H9 (cell line): ENCODE measurements around the gene OR10AG1. TPM values are rescaled to one million over a fixed set of nuclear protein-coding genes. Genes with fewer than 3 reads are reported as not detected.

Source experiments
- DNase-seq: peaks from one replicate; pipeline ENCODE4 v3.0.0-alpha.2; 2017
- H2AFZ ChIP-seq: one replicate; pipeline ENCODE4 v1.6.1; 2013; ENCODE audit warnings: mild to moderate bottlenecking, low read length, control low read depth, moderate library complexity
- H2AK5ac ChIP-seq: 2 replicates; pipeline ENCODE4 v1.6.1; 2013; ENCODE audit warnings: low read length, control low read depth, mixed read lengths; ENCODE audit not compliant: insufficient read length
- H2BK120ac ChIP-seq: one replicate; pipeline ENCODE4 v1.6.1; 2013; ENCODE audit warnings: low read depth, mild to moderate bottlenecking, low read length, control low read depth, inconsistent platforms; ENCODE audit not compliant: poor library complexity, severe bottlenecking
- H2BK12ac ChIP-seq: 2 replicates; pipeline ENCODE4 v1.6.1; 2013; ENCODE audit warnings: low read length, control low read depth, mixed read lengths, low read depth; ENCODE audit not compliant: insufficient read length
- H2BK15ac ChIP-seq: 2 replicates; pipeline ENCODE4 v1.6.1; 2013; ENCODE audit warnings: low read depth, low read length, control low read depth
- H2BK20ac ChIP-seq: one replicate; pipeline ENCODE4 v1.6.1; 2013; ENCODE audit warnings: low read depth, mild to moderate bottlenecking, low read length, control low read depth, inconsistent platforms; ENCODE audit not compliant: poor library complexity, severe bottlenecking
- H2BK5ac ChIP-seq: 2 replicates; pipeline ENCODE4 v1.6.1; 2013; ENCODE audit warnings: low read length, control low read depth, mixed read lengths; ENCODE audit not compliant: insufficient read length
- H3K14ac ChIP-seq: 2 replicates; pipeline ENCODE4 v1.6.1; 2013; ENCODE audit warnings: low read length, control low read depth; ENCODE audit not compliant: insufficient read depth
- H3K18ac ChIP-seq: 2 replicates; pipeline ENCODE4 v1.6.1; 2013; ENCODE audit warnings: low read depth, mild to moderate bottlenecking, mixed read lengths, low read length, control low read depth; ENCODE audit not compliant: insufficient read length
- H3K23ac ChIP-seq: 2 replicates; pipeline ENCODE4 v1.6.1; 2013; ENCODE audit warnings: low read length, control low read depth, mixed read lengths, low read depth; ENCODE audit not compliant: insufficient read length
- H3K23me2 ChIP-seq: 2 replicates; pipeline ENCODE4 v1.6.1; 2013; ENCODE audit warnings: low read depth, mild to moderate bottlenecking, mixed read lengths, low read length, control low read depth; ENCODE audit not compliant: insufficient read length, poor library complexity, severe bottlenecking
- H3K27ac ChIP-seq: 2 replicates; pipeline ENCODE4 v1.5.1; 2013; ENCODE audit warnings: low read length, control low read depth, mixed read lengths, low read depth; ENCODE audit not compliant: insufficient read length
- H3K27me3 ChIP-seq: 2 replicates; pipeline ENCODE4 v1.6.1; 2013; ENCODE audit warnings: low read length, control low read depth, inconsistent platforms; ENCODE audit not compliant: insufficient read depth
- H3K4ac ChIP-seq: 2 replicates; pipeline ENCODE4 v1.6.1; 2013; ENCODE audit warnings: low read depth, mild to moderate bottlenecking, control low read depth, inconsistent platforms, low read length, moderate library complexity
- H3K4me1 ChIP-seq: 2 replicates; pipeline ENCODE4 v1.6.1; 2013; ENCODE audit warnings: low read length, control low read depth, inconsistent platforms; ENCODE audit not compliant: insufficient read depth
- H3K4me2 ChIP-seq: 2 replicates; pipeline ENCODE4 v1.6.1; 2013; ENCODE audit warnings: low read length, control low read depth, mixed read lengths; ENCODE audit not compliant: insufficient read length, insufficient read depth
- H3K56ac ChIP-seq: 2 replicates; pipeline ENCODE4 v1.6.1; 2013; ENCODE audit warnings: low read depth, mild to moderate bottlenecking, mixed read lengths, low read length, control low read depth; ENCODE audit not compliant: insufficient read length
- H3K79me1 ChIP-seq: 2 replicates; pipeline ENCODE4 v1.6.1; 2013; ENCODE audit warnings: low read depth, mild to moderate bottlenecking, moderate library complexity, low read length, control low read depth, inconsistent platforms; ENCODE audit not compliant: insufficient read depth, poor library complexity, severe bottlenecking
- H3K79me2 ChIP-seq: 2 replicates; pipeline ENCODE4 v1.6.1; 2013; ENCODE audit warnings: low read length, control low read depth, inconsistent platforms; ENCODE audit not compliant: insufficient read depth
- H3K9ac ChIP-seq: 2 replicates; pipeline ENCODE4 v1.6.1; 2013; ENCODE audit warnings: low read length, control low read depth, mixed read lengths; ENCODE audit not compliant: insufficient read length; ENCODE audit errors: extremely low read depth
- H3K9me3 ChIP-seq: one replicate; pipeline ENCODE4 v1.6.1; 2013; ENCODE audit warnings: low read depth, low read length, inconsistent platforms; ENCODE audit not compliant: control insufficient read depth
- H3T11ph ChIP-seq: one replicate; pipeline ENCODE4 v1.6.1; 2013; ENCODE audit warnings: mild to moderate bottlenecking, low read length, control low read depth, inconsistent platforms
- H4K20me1 ChIP-seq: one replicate; pipeline ENCODE4 v1.6.1; 2013; ENCODE audit not compliant: control insufficient read depth, insufficient read length, insufficient read depth
- H4K5ac ChIP-seq: 2 replicates; pipeline ENCODE4 v1.6.1; 2013; ENCODE audit warnings: low read depth, mild to moderate bottlenecking, mixed read lengths, low read length, control low read depth; ENCODE audit not compliant: insufficient read length
- H4K8ac ChIP-seq: replicated peaks from 2 replicates; pipeline ENCODE4 v1.6.1; 2013; ENCODE audit warnings: low read length, control low read depth, mixed read lengths, low read depth; ENCODE audit not compliant: insufficient read length
- H4K91ac ChIP-seq: 2 replicates; pipeline ENCODE4 v1.6.1; 2013; ENCODE audit warnings: low read depth, mild to moderate bottlenecking, moderate library complexity, mixed read lengths, low read length, control low read depth; ENCODE audit not compliant: insufficient read length
- H3K27ac Mint-ChIP-seq, 3 experiments: 2 replicates in 2 of 3; 3 replicates in 1 of 3; pipeline ENCODE4 v1.8.0; 2020 to 2021; ENCODE audit warnings: mixed read lengths in 3 of 3, mild to moderate bottlenecking in 1 of 3, moderate library complexity in 1 of 3
- H3K27me3 Mint-ChIP-seq: 2 replicates; pipeline ENCODE4 v1.8.0; 2021; ENCODE audit warnings: low read depth, mild to moderate bottlenecking, moderate library complexity, mixed read lengths
- H3K36me3 Mint-ChIP-seq, 3 experiments: 2 replicates in 2 of 3; 3 replicates in 1 of 3; pipeline ENCODE4 v1.8.0; 2020 to 2021; ENCODE audit warnings: low read depth in 3 of 3, mixed read lengths in 3 of 3; ENCODE audit not compliant: insufficient read depth in 1 of 3
- H3K4me1 Mint-ChIP-seq, 2 experiments: 2 replicates each; pipeline ENCODE4 v1.8.0; 2020; ENCODE audit warnings: mixed read lengths in 2 of 2
- H3K4me3 Mint-ChIP-seq, 2 experiments: 2 replicates in 1 of 2; 3 replicates in 1 of 2; pipeline ENCODE4 v1.8.0; 2020 to 2021; ENCODE audit warnings: mild to moderate bottlenecking in 2 of 2, mixed read lengths in 2 of 2, moderate library complexity in 1 of 2
- H3K9me3 Mint-ChIP-seq, 2 experiments: 2 replicates in 1 of 2; 3 replicates in 1 of 2; pipeline ENCODE4 v1.8.0; 2020; ENCODE audit warnings: mild to moderate bottlenecking in 2 of 2, mixed read lengths in 2 of 2, moderate library complexity in 1 of 2
- WGBS: extraction: QIAGEN DNeasy Blood & Tissue Kit; methylation state at CpG from one replicate; pipeline ENCODE4 v1.1.7; 2013; ENCODE audit warnings: missing lambda C conversion rate, low lambda C conversion rate, mixed read lengths; ENCODE audit not compliant: insufficient read length; ENCODE audit errors: extremely low coverage; 5-methylcytosine and 5-hydroxymethylcytosine counted together
- total RNA-seq: library from RNA; stranded (reverse); gene quantifications from 2 replicates; pipeline ENCODE4 v1.2.1, GENCODE V29; 2021
- TF ChIP-seq, protein P1 (sequence below): fragments of 200-600 bp; sonication (generic); conservative IDR thresholded peaks from 3 replicates; pipeline ENCODE4 v1.8.0; 2021; ENCODE audit warnings: antibody characterized with exemption, mild to moderate bottlenecking

OR10AG1 gene
- total RNA-seq, 1 experiment from 2014 or later = not detected

DNA sequence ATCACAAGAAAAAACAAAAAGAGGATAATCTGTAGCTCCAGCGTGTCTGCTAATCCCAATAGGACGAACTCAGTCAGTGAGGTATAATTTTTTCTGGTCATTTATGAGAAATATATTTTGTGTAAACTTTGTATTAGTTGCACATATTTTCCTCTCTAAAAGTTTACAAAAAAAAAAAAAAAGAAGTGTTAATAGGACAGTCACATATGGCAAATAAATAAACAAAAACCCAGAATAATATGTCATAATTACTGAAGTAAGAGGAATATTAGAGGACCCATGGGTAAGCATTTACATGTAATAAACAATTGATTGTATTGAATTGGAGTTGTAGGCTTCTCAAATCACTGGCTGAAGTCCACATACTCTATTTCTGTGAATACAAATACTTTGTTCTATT, 24.8 kb upstream of the OR10AG1 start, which contains the start of gene OR5F1:
Gene OR5F1 (minus strand): TSS at position 101 of the 400 bp plus-strand sequence. CDS start 0 bp downstream, at position 101.
- H3K4me1 ChIP-seq = 0 out of 2 replicates have a peak, but pooled peaks cover 2% of the 10 kb centered on the region
- no peaks in the 10 kb centered on the region for H3K79me2 ChIP-seq
- Mint-ChIP-seq H3K9me3 (peaks cover 14 to 33% of the 10 kb centered on the region in 2 experiments), H3K27ac (no peak within 1 kb of the TSS), H3K27me3 (no peaks in the 10 kb centered on the region), H3K36me3 (peaks cover 6 to 19% (median 8%) of the 10 kb centered on the region in 3 experiments; a peak in 6 of 7 replicates), H3K4me3 (no peak within 1 kb of the TSS), H3K4me1 (peaks cover 17 to 27% of the 10 kb centered on the region in 2 experiments)
- H3K23me2 ChIP-seq = no peaks in the 10 kb centered on the region
- H2BK15ac ChIP-seq = no peak within 1 kb of the TSS
- H4K91ac ChIP-seq = no peak within 1 kb of the TSS
- no peak within 1 kb of the TSS for H3K27ac ChIP-seq
- H4K8ac ChIP-seq = no peak within 1 kb of the TSS
- H3K27me3 ChIP-seq = no peaks in the 10 kb centered on the region
- H3K4me2 ChIP-seq = no peak within 1 kb of the TSS
- no peak within 1 kb of the TSS for H3T11ph ChIP-seq
- H3K23ac ChIP-seq = no peak within 1 kb of the TSS
- DNase-seq = no peak
- TF ChIP-seq, protein P1, sequence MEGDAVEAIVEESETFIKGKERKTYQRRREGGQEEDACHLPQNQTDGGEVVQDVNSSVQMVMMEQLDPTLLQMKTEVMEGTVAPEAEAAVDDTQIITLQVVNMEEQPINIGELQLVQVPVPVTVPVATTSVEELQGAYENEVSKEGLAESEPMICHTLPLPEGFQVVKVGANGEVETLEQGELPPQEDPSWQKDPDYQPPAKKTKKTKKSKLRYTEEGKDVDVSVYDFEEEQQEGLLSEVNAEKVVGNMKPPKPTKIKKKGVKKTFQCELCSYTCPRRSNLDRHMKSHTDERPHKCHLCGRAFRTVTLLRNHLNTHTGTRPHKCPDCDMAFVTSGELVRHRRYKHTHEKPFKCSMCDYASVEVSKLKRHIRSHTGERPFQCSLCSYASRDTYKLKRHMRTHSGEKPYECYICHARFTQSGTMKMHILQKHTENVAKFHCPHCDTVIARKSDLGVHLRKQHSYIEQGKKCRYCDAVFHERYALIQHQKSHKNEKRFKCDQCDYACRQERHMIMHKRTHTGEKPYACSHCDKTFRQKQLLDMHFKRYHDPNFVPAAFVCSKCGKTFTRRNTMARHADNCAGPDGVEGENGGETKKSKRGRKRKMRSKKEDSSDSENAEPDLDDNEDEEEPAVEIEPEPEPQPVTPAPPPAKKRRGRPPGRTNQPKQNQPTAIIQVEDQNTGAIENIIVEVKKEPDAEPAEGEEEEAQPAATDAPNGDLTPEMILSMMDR = no peak
- H3K9ac ChIP-seq = no peak within 1 kb of the TSS
- no peak within 1 kb of the TSS for H2BK12ac ChIP-seq
- no peak within 1 kb of the TSS for H2AFZ ChIP-seq
- H2BK20ac ChIP-seq = no peak within 1 kb of the TSS
- H4K20me1 ChIP-seq = no peaks in the 10 kb centered on the region
- H4K5ac ChIP-seq = no peak within 1 kb of the TSS
- no peak within 1 kb of the TSS for H2AK5ac ChIP-seq
- no peak within 1 kb of the TSS for H3K4ac ChIP-seq
- no CpG with 5 or more reads among the region's 2 CpGs for WGBS
- H2BK120ac ChIP-seq = no peak within 1 kb of the TSS
- no peak within 1 kb of the TSS for H3K56ac ChIP-seq
- H3K14ac ChIP-seq = no peak within 1 kb of the TSS
- no peaks in the 10 kb centered on the region for H3K9me3 ChIP-seq
- H2BK5ac ChIP-seq = no peak within 1 kb of the TSS
- H3K18ac ChIP-seq = no peak within 1 kb of the TSS
- no peaks in the 10 kb centered on the region for H3K79me1 ChIP-seq
